22Rv1 (cell line): Measurements from ENCODE around the gene LCT.

Experiments used
- ZFX ChIP-seq: fragments of 450-650 bp; IDR thresholded peaks from 2 replicates; pipeline ENCODE4 v1.6.1; 2017; ENCODE audit warnings: antibody characterized with exemption, borderline replicate concordance
- TF ChIP-seq, protein P1 (sequence below): fragments of 450-650 bp; IDR thresholded peaks from 2 replicates; pipeline ENCODE4 v1.5.1; 2017; ENCODE audit warnings: mild to moderate bottlenecking

DNA sequence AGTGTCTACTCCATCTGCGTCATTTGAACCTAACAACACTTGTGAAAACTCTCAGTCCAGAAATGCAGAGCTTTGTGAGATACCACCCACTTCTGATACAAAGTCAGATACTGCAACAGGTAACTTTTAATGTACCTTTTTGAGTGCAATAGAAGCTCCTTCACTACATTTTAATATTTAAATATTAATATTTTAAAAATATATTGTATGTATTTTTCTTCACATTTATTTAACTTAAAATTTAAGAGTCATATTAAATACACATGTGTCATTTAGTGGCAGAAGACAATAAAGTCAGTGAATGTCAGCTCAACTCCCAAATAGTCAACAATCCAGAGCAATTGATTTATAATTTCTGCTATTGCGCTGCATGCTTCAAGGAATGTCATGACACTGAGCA is 81.4 kb downstream of the LCT start:
- TF ChIP-seq, protein P1, sequence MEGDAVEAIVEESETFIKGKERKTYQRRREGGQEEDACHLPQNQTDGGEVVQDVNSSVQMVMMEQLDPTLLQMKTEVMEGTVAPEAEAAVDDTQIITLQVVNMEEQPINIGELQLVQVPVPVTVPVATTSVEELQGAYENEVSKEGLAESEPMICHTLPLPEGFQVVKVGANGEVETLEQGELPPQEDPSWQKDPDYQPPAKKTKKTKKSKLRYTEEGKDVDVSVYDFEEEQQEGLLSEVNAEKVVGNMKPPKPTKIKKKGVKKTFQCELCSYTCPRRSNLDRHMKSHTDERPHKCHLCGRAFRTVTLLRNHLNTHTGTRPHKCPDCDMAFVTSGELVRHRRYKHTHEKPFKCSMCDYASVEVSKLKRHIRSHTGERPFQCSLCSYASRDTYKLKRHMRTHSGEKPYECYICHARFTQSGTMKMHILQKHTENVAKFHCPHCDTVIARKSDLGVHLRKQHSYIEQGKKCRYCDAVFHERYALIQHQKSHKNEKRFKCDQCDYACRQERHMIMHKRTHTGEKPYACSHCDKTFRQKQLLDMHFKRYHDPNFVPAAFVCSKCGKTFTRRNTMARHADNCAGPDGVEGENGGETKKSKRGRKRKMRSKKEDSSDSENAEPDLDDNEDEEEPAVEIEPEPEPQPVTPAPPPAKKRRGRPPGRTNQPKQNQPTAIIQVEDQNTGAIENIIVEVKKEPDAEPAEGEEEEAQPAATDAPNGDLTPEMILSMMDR: no peak
- no peak for TF ChIP-seq ZFX
